Tibial artery (tissue), 4 donors: ENCODE results near the gene FRRS1.
A peak's percentile ranks its signal among the peaks of the same experiment; 100 is the strongest.

Source experiments
- DNase-seq, 2 donors: peaks; one replicate each; pipeline ENCODE4 v3.0.0-alpha.2; 2019
- H3K27ac ChIP-seq, 2 donors: fragments of 200-600 bp; sonication (generic) in 1 of 2; 1 replicate in 1 of 2; 2 replicates in 1 of 2; pipeline ENCODE4 v1.5.1; 2018 to 2019; ENCODE audit warnings: mild to moderate bottlenecking in 1 of 2
- H3K27me3 ChIP-seq, 2 donors: fragments of 200-600 bp; sonication (generic) in 1 of 2; one replicate each; pipeline versions ENCODE4 v1.5.1 to v1.6.0; 2016 to 2019
- H3K36me3 ChIP-seq, 3 donors: fragments of 200-600 bp; sonication (generic) in 2 of 3; one replicate each; pipeline ENCODE4 v1.5.1; 2016 to 2019; ENCODE audit warnings: mild to moderate bottlenecking in 2 of 3
- H3K4me1 ChIP-seq, 4 donors: fragments of 200-600 bp; sonication (generic) in 2 of 4; 1 replicate in 3 of 4; 2 replicates in 1 of 4; pipeline ENCODE4 v1.5.1; 2016 to 2019
- H3K4me3 ChIP-seq, 2 donors: fragments of 200-600 bp; sonication (generic) in 1 of 2; 1 replicate in 1 of 2; 2 replicates in 1 of 2; pipeline ENCODE4 v1.5.1; 2018 to 2019; ENCODE audit warnings: mild to moderate bottlenecking in 2 of 2
- H3K9me3 ChIP-seq, 3 donors: fragments of 200-600 bp; sonication (generic) in 1 of 3; one replicate each; pipeline ENCODE4 v1.5.1; 2016 to 2019
- CTCF ChIP-seq, 2 experiments: fragments of 200-600 bp in 1 of 2; fragments of 450-650 bp in 1 of 2; IDR thresholded peaks; one replicate each; pipeline ENCODE4 v1.5.1; 2017 to 2019; ENCODE audit warnings: antibody characterized with exemption in 2 of 2, mild to moderate bottlenecking in 1 of 2, moderate library complexity in 1 of 2
- intact Hi-C: fragments of 100-400 bp; cut with DNase I; formaldehyde crosslinking; loops from one replicate; pipeline ENCODE4 v1.15.0; 2023; ENCODE audit warnings: low total_unique reads

The FRRS1 gene

DNA sequence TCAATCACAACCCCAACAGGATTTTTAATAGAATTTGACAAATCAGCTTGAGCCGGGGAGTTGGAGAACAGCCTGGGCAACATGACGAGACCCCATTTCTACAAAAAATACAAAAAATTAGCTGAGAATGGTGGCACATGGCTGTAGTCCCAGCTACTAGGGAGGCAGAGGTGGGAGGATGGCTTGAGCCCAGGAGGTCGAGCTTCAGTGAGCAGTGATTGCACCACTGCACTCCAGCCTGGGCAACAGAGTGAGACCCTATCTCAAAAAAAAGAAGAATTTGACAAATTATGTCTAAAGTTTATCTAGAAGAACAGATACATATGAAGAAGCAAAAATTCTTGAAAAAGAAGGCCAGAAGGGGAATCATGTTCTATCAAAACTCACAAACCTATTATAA, 43.2 kb downstream of the FRRS1 start:
- TF ChIP-seq CTCF (IDR thresholded peaks at IDR 0.05): no peak
- no peaks in the 10 kb centered on the region for H3K4me1 ChIP-seq
- H3K27ac ChIP-seq: no peak overlapping the region

GRCh38 chr1:99717005-99717404, 49.4 kb downstream of the FRRS1 start:
- intact Hi-C loops: no loop called here
- DNase-seq: no peak
- Histone ChIP-seq H3K4me1 (no peaks in the 10 kb centered on the region), H3K4me3 (no peak overlapping the region), H3K9me3 (no peaks in the 10 kb centered on the region), H3K27me3 (no peaks in the 10 kb centered on the region), H3K36me3 (peaks cover 0 to 21% (median 13%) of the 10 kb centered on the region in 3 donors), H3K27ac (no peak overlapping the region)
- TF ChIP-seq CTCF (IDR thresholded peaks at IDR 0.05): no peak

More for the DNA sequence above, 43.2 kb downstream of the FRRS1 start:
- H3K9me3 ChIP-seq: no peaks in the 10 kb centered on the region
- no peak for DNase-seq
- H3K36me3 ChIP-seq: peaks cover 0 to 24% (median 0%) of the 10 kb centered on the region in 3 donors
- no peaks in the 10 kb centered on the region for H3K27me3 ChIP-seq
- intact Hi-C loops: no loop called here
- H3K4me3 ChIP-seq: no peak overlapping the region

- Histone ChIP-seq H3K27me3 (no peaks in the 10 kb centered on the region), H3K4me1 (no peaks in the 10 kb centered on the region), H3K36me3 (peaks cover 4 to 33% (median 13%) of the 10 kb centered on the region in 3 donors), H3K4me3 (no peak overlapping the region), H3K9me3 (no peaks in the 10 kb centered on the region), H3K27ac (no peak overlapping the region)
- intact Hi-C loops: no loop called here
- TF ChIP-seq CTCF (IDR thresholded peaks at IDR 0.05): no peak
- DNase-seq: no peak
Measured at GRCh38 chr1:99713006-99713405, 53.4 kb downstream of the FRRS1 start.

GRCh38 chr1:99710994-99711393, 55.4 kb downstream of the FRRS1 start:
- no peaks in the 10 kb centered on the region for H3K9me3 ChIP-seq
- intact Hi-C loops: no loop called here
- H3K4me1 ChIP-seq: no peaks in the 10 kb centered on the region
- TF ChIP-seq CTCF (IDR thresholded peaks at IDR 0.05): no peak
- H3K36me3 ChIP-seq: peaks cover 2 to 33% (median 4%) of the 10 kb centered on the region in 3 donors
- no peak overlapping the region for H3K27ac ChIP-seq
- H3K27me3 ChIP-seq: no peaks in the 10 kb centered on the region
- no peak overlapping the region for H3K4me3 ChIP-seq
- DNase-seq: no peak

DNA sequence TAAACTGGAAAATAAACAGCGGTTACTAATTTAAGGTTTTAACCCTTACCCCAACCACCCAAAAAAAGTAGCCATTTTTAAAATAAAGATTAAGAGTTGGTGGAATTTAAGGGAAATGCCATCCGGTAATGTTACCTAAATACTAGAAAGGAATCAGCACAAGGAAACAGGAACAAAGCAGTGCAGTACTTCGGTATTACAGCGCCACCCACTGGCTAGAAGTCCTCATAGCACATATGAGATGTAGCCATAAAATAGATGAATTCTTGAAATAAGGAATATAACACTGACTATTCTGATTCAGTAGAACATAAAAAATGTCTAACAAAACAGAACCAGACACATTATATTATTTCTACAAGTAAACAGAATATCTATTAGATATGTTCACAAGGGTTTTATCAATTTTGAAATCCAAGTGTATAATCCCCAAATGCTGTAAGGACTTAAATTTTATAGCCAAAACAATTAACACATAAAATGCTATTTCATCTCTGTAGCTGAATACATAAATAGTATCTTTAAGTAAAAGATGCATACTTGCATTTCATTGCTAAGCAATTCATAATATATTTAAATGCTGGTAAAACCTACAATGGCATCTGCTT, 58.8 kb downstream of the FRRS1 start:
- intact Hi-C loops: loop anchor here (5.0 kb wide), 1 partner anchor 530 kb away; no protein-coding TSS in a partner anchor
- H3K27ac ChIP-seq: no peak overlapping the region
- no peaks in the 10 kb centered on the region for H3K27me3 ChIP-seq
- H3K36me3 ChIP-seq: peaks cover 0 to 18% (median 4%) of the 10 kb centered on the region in 3 donors
- peak; percentile 65 to 71 for TF ChIP-seq CTCF (IDR thresholded peaks at IDR 0.05)
- DNase-seq: peak; percentile 69 to 78
- H3K9me3 ChIP-seq: no peaks in the 10 kb centered on the region
- no peaks in the 10 kb centered on the region for H3K4me1 ChIP-seq
- no peak overlapping the region for H3K4me3 ChIP-seq
